Glutamatergic neuron (in vitro differentiated cells): ENCODE measurements around the gene CDH22. TPM values are rescaled to one million over a fixed set of nuclear protein-coding genes. Genes with fewer than 3 reads are reported as not detected.

Source experiments
- DNase-seq: peaks from one replicate; pipeline ENCODE4 v3.0.0; 2022
- H3K27ac Mint-ChIP-seq: one replicate; pipeline ENCODE4 v1.8.0; 2020; ENCODE audit warnings: mild to moderate bottlenecking, mixed read lengths, inconsistent platforms; ENCODE audit not compliant: unreplicated experiment
- H3K27me3 Mint-ChIP-seq: one replicate; pipeline ENCODE4 v1.8.0; 2020; ENCODE audit warnings: mild to moderate bottlenecking, moderate library complexity, mixed read lengths, inconsistent platforms; ENCODE audit not compliant: unreplicated experiment
- H3K36me3 Mint-ChIP-seq: one replicate; pipeline ENCODE4 v1.8.0; 2020; ENCODE audit warnings: mild to moderate bottlenecking, mixed read lengths, inconsistent platforms; ENCODE audit not compliant: unreplicated experiment
- H3K4me1 Mint-ChIP-seq: one replicate; pipeline ENCODE4 v1.8.0; 2020; ENCODE audit warnings: mild to moderate bottlenecking, low read depth, mixed read lengths, inconsistent platforms; ENCODE audit not compliant: unreplicated experiment
- H3K4me3 Mint-ChIP-seq: one replicate; pipeline ENCODE4 v1.8.0; 2020; ENCODE audit warnings: mild to moderate bottlenecking, mixed read lengths, inconsistent platforms; ENCODE audit not compliant: unreplicated experiment
- H3K9me3 Mint-ChIP-seq: one replicate; pipeline ENCODE4 v1.8.0; 2020; ENCODE audit warnings: mild to moderate bottlenecking, moderate library complexity, mixed read lengths, inconsistent platforms; ENCODE audit not compliant: unreplicated experiment
- CTCF ChIP-seq: fragments of 200-600 bp; sonication (generic); IDR thresholded peaks from one replicate; pipeline ENCODE4 v1.5.0; 2021; ENCODE audit not compliant: partially characterized antibody, unreplicated experiment
- total RNA-seq: library from RNA; stranded (reverse); fragmentation: NEBNext Ultra II Directional; extraction: Animal tissue kit (Norgen Biotek cat#: 25700); gene quantifications from one replicate; pipeline ENCODE4 v1.2.1, GENCODE V29; 2021; ENCODE audit not compliant: unreplicated experiment

Gene CDH22
- total RNA-seq, 1 donor from 2014 or later: 7.9 TPM

- H3K27ac Mint-ChIP-seq: no peak overlapping the region
- H3K4me3 Mint-ChIP-seq: no peak overlapping the region
- no peak for DNase-seq
- no peak for TF ChIP-seq CTCF
- no peaks in the 10 kb centered on the region for H3K36me3 Mint-ChIP-seq
- peaks cover 1% of the 10 kb centered on the region for H3K9me3 Mint-ChIP-seq
- peaks cover 9% of the 10 kb centered on the region for H3K27me3 Mint-ChIP-seq
- H3K4me1 Mint-ChIP-seq: peaks cover 3% of the 10 kb centered on the region
Measured at GRCh38 chr20:46172961-46173536, 135.2 kb downstream of the CDH22 start.

GRCh38 chr20:46172455-46172854 lies 135.8 kb downstream of the CDH22 start:
- no peak overlapping the region for H3K4me3 Mint-ChIP-seq
- peaks cover 9% of the 10 kb centered on the region for H3K27me3 Mint-ChIP-seq
- no peak for DNase-seq
- H3K27ac Mint-ChIP-seq: no peak overlapping the region
- peaks cover 1% of the 10 kb centered on the region for H3K9me3 Mint-ChIP-seq
- no peak for TF ChIP-seq CTCF
- peaks cover 3% of the 10 kb centered on the region for H3K4me1 Mint-ChIP-seq
- no peaks in the 10 kb centered on the region for H3K36me3 Mint-ChIP-seq

GRCh38 chr20:46171909-46172308 lies 136.4 kb downstream of the CDH22 start:
- Mint-ChIP-seq H3K27me3 (peaks cover 9% of the 10 kb centered on the region), H3K4me1 (peaks cover 3% of the 10 kb centered on the region), H3K27ac (no peak overlapping the region), H3K9me3 (peaks cover 2% of the 10 kb centered on the region), H3K36me3 (no peaks in the 10 kb centered on the region), H3K4me3 (no peak overlapping the region)
- TF ChIP-seq CTCF: no peak
- DNase-seq: no peak

GRCh38 chr20:46171476-46171875 lies 136.8 kb downstream of the CDH22 start:
- Mint-ChIP-seq H3K36me3 (no peaks in the 10 kb centered on the region), H3K27ac (no peak overlapping the region), H3K27me3 (peaks cover 9% of the 10 kb centered on the region), H3K4me1 (peaks cover 2% of the 10 kb centered on the region), H3K9me3 (peaks cover 3% of the 10 kb centered on the region), H3K4me3 (no peak overlapping the region)
- no peak for TF ChIP-seq CTCF
- no peak for DNase-seq

GRCh38 chr20:46169245-46170171 lies 138.8 kb downstream of the CDH22 start:
- DNase-seq: no peak
- Mint-ChIP-seq H3K36me3 (no peaks in the 10 kb centered on the region), H3K4me1 (peaks cover 2% of the 10 kb centered on the region), H3K9me3 (peaks cover 2% of the 10 kb centered on the region), H3K27me3 (peaks cover 5% of the 10 kb centered on the region), H3K4me3 (no peak overlapping the region), H3K27ac (no peak overlapping the region)
- no peak for TF ChIP-seq CTCF
